ENCODE measurements around the gene HOXA3.

HOXA3 gene

GRCh38 chr7:27106181-27106900 is 46.0 kb downstream of the HOXA3 start:
- no peak for DNase-seq

- no peak for DNase-seq
Measured at GRCh38 chr7:27105301-27106031, 46.9 kb downstream of the HOXA3 start.

GRCh38 chr7:27104341-27105058 is 47.9 kb downstream of the HOXA3 start:
- no peak for DNase-seq

- DNase-seq: no peak
Measured at GRCh38 chr7:27103489-27104226, 48.7 kb downstream of the HOXA3 start.

GRCh38 chr7:27102581-27103442 is 49.6 kb downstream of the HOXA3 start, which contains the start of gene HOXA2:
HOXA2 (minus strand) TSS chr7:27102683; CDS start chr7:27102500, 183 bp downstream.
- no peak for DNase-seq

- DNase-seq: no peak
Measured at GRCh38 chr7:27101957-27102580, 50.3 kb downstream of the HOXA3 start.

- no peak for DNase-seq
Measured at GRCh38 chr7:27101171-27101956, 51.0 kb downstream of the HOXA3 start.

GRCh38 chr7:27100694-27101170 is 51.7 kb downstream of the HOXA3 start:
- peak in 1 of 58 donors; percentile 0 for DNase-seq

GRCh38 chr7:27099453-27100370 is 52.7 kb downstream of the HOXA3 start:
- no peak for DNase-seq

- no peak for DNase-seq
Measured at GRCh38 chr7:27098578-27099451, 53.6 kb downstream of the HOXA3 start.

- DNase-seq: no peak
Measured at GRCh38 chr7:27097686-27098577, 54.5 kb downstream of the HOXA3 start.

- DNase-seq: no peak
Measured at GRCh38 chr7:27096768-27097514, 55.4 kb downstream of the HOXA3 start.

- peak in 3 of 58 donors; percentile 2 to 27 (median 5) for DNase-seq
Measured at GRCh38 chr7:27095897-27096767, 56.3 kb downstream of the HOXA3 start, which contains the start of gene HOXA1. HOXA1 (minus strand) TSS chr7:27096000; CDS start chr7:27095912, 88 bp downstream.

Measured in anterior cingulate cortex (tissue), 58 donors.